Testis (tissue), 2 donors: ENCODE results near the gene AGBL1.

Source experiments
- POLR2A ChIP-seq: fragments of 450-650 bp; IDR thresholded peaks from one replicate; pipeline ENCODE4 v1.6.1; 2017; ENCODE audit warnings: antibody characterized with exemption, mild to moderate bottlenecking, moderate library complexity
- TF ChIP-seq, protein P1 (sequence below), 3 experiments: fragments of 450-650 bp in 2 of 3; fragments of 200-600 bp in 1 of 3; sonication (generic) in 1 of 3; IDR thresholded peaks; one replicate each; pipeline ENCODE4 v1.5.1; 2016 to 2019; ENCODE audit warnings: antibody characterized with exemption in 3 of 3, mild to moderate bottlenecking in 2 of 3, moderate library complexity in 1 of 3

DNA sequence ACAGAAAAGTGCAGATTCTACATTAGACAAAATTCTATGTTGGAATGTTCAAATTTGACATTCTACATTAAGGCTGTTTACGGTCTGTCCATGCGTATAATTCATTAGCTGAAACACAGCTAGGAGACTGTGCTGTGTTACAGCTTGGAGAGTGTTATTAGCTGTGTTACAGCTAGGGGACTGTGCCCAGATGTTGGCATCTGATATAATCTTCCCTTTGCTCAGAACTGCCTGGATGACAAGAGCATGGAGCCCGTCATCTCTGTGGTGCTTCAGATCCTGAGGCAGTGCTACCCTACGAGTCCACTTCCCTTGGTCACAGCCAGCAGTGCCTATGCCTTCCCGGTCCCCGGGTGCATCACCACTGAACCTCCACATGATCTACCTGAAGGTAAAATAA lies 177.0 kb downstream of the AGBL1 start:
- TF ChIP-seq, protein P1, sequence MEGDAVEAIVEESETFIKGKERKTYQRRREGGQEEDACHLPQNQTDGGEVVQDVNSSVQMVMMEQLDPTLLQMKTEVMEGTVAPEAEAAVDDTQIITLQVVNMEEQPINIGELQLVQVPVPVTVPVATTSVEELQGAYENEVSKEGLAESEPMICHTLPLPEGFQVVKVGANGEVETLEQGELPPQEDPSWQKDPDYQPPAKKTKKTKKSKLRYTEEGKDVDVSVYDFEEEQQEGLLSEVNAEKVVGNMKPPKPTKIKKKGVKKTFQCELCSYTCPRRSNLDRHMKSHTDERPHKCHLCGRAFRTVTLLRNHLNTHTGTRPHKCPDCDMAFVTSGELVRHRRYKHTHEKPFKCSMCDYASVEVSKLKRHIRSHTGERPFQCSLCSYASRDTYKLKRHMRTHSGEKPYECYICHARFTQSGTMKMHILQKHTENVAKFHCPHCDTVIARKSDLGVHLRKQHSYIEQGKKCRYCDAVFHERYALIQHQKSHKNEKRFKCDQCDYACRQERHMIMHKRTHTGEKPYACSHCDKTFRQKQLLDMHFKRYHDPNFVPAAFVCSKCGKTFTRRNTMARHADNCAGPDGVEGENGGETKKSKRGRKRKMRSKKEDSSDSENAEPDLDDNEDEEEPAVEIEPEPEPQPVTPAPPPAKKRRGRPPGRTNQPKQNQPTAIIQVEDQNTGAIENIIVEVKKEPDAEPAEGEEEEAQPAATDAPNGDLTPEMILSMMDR (IDR thresholded peaks at IDR 0.05) = no peak
- TF ChIP-seq POLR2A = no peak
